CD4-positive, alpha-beta T cell (primary cell): ENCODE results near the gene MAPK13. TPM values are rescaled to one million over a fixed set of nuclear protein-coding genes. Genes with fewer than 3 reads are reported as not detected.

Experiments used
- ATAC-seq: fragments of 200-7000 bp; cut with Tn5 transposase; one replicate; pipeline ENCODE4 v1.10.0; 2022; ENCODE audit warnings: mild to moderate bottlenecking; ENCODE audit not compliant: poor library complexity
- CTCF ChIA-PET: fragments of 350-600 bp; sonication (Branson Sonifier 250); formaldehyde crosslinking; loops from one replicate; lab custom pipeline; 2021; ENCODE audit warnings: antibody characterized with exemption, inconsistent platforms; lab: Charles Lee
- POLR2A ChIA-PET: fragments of 350-600 bp; sonication (Branson Sonifier 250); formaldehyde crosslinking; loops from one replicate; lab custom pipeline; 2021; ENCODE audit warnings: antibody characterized with exemption, inconsistent platforms; lab: Charles Lee
- DNase-seq, 14 experiments: peaks; one replicate each; pipeline ENCODE4 v3.0.0-alpha.2; 2013 to 2020; ENCODE audit warnings: mixed read lengths in 2 of 14
- H3K27ac ChIP-seq, 2 donors: one replicate each; pipeline versions ENCODE4 v1.5.1 to v1.7.0; 2013; ENCODE audit warnings: low read length in 2 of 2, low read depth in 1 of 2, mild to moderate bottlenecking in 1 of 2
- H3K27me3 ChIP-seq, 2 experiments: 1 replicate in 1 of 2; 2 replicates in 1 of 2; pipeline versions ENCODE4 v1.6.1 to v1.7.0; 2013; ENCODE audit warnings: low read length in 2 of 2, control low read depth in 1 of 2, mild to moderate bottlenecking in 1 of 2, moderate library complexity in 1 of 2; ENCODE audit not compliant: insufficient read depth in 2 of 2, control insufficient read depth in 1 of 2
- H3K36me3 ChIP-seq: one replicate; pipeline ENCODE4 v1.6.1; 2013; ENCODE audit warnings: low read length, control low read depth; ENCODE audit not compliant: insufficient read depth
- H3K4me1 ChIP-seq: one replicate; pipeline ENCODE4 v1.6.1; 2013; ENCODE audit warnings: low read length, control low read depth; ENCODE audit not compliant: insufficient read depth
- H3K4me3 ChIP-seq: one replicate; pipeline ENCODE4 v1.5.1; 2013; ENCODE audit warnings: mild to moderate bottlenecking, low read length, moderate library complexity
- H3K9me3 ChIP-seq, 2 experiments: 1 replicate in 1 of 2; 2 replicates in 1 of 2; pipeline versions ENCODE4 v1.6.1 to v1.7.0; 2013; ENCODE audit warnings: low read length in 2 of 2, mild to moderate bottlenecking in 2 of 2, control low read depth in 1 of 2, moderate library complexity in 1 of 2; ENCODE audit not compliant: control insufficient read depth in 1 of 2, insufficient read depth in 1 of 2
- H3K27ac Mint-ChIP-seq: one replicate; pipeline ENCODE4 v1.8.0; 2020; ENCODE audit warnings: mixed read lengths
- H3K27me3 Mint-ChIP-seq: one replicate; pipeline ENCODE4 v1.8.0; 2021; ENCODE audit warnings: mixed read lengths
- H3K36me3 Mint-ChIP-seq: one replicate; pipeline ENCODE4 v1.8.0; 2021; ENCODE audit warnings: low read depth, mixed read lengths
- H3K4me1 Mint-ChIP-seq: one replicate; pipeline ENCODE4 v1.8.0; 2021; ENCODE audit warnings: low read depth, mixed read lengths
- H3K4me3 Mint-ChIP-seq: one replicate; pipeline ENCODE4 v1.8.0; 2020; ENCODE audit warnings: mild to moderate bottlenecking, mixed read lengths
- H3K9me3 Mint-ChIP-seq: one replicate; pipeline ENCODE4 v1.8.0; 2020; ENCODE audit warnings: mixed read lengths
- intact Hi-C, 2 experiments: fragments of 100-400 bp; cut with DNase I in 1 of 2; cut with micrococcal nuclease in 1 of 2; formaldehyde crosslinking; loops; one replicate each; pipeline versions ENCODE4 v1.15.1 to v1.9.0; 2023 to 2025; cut with DNase I, micrococcal nuclease
- total RNA-seq, 174 experiments: library from RNA in 2 of 174; stranded (reverse) in 2 of 174; gene quantifications; one replicate each; pipeline ENCODE4 v1.2.3 and lab custom pipeline; 2021 to 2026
- TF ChIP-seq, protein P1 (sequence below): fragments of 200-600 bp; IDR thresholded peaks from one replicate; pipeline ENCODE4 v1.8.0; 2022; ENCODE audit warnings: antibody characterized with exemption, mild to moderate bottlenecking

Gene MAPK13
- total RNA-seq, 2 experiments from 2014 or later = 58.5 to 63.5 TPM

DNA sequence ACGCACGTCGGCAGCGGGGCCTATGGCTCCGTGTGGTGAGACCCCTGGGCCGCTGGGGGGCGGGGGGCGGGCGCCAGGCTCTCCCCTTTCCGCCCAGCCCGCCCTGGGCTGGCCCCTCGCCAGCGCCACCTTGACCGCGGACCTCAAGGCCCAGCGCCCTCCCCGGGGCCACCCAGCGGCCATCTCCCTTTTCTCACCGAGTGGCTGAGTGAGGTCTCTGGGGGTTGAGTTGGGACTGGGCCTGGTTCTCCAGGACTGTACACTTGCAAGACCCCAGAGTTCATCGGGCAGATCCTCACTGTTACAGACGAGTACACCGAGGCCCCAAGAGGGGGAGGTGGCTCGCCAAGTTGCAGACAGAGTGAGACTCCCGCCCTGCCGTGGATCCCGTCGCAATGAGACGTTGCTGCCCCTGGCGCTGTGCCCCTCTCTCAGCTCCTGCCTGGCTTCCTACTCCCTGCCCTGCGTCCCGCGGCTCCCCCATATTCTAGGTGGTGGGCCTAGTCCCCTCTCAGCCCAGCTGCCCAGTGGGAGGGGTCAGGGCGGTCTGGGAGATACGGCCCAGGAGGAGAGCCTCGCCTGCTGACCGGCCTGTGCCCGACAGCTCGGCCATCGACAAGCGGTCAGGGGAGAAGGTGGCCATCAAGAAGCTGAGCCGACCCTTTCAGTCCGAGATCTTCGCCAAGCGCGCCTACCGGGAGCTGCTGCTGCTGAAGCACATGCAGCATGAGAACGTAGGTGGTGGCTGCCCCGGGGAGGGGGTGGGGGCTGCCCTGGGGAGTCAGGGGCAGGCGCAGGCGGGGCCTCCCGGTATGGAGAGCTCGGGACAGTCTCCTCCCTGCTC lies 576 bp downstream of the MAPK13 start:
- peak overlapping the region; percentile 95 for H3K27ac Mint-ChIP-seq
- H3K4me1 ChIP-seq = peaks cover 59% of the 10 kb centered on the region
- ATAC-seq = peak; percentile 67
- peak overlapping the region; percentile 83 for H3K4me3 ChIP-seq
- peaks cover 32% of the 10 kb centered on the region for H3K36me3 ChIP-seq
- peaks cover 52% of the 10 kb centered on the region for H3K4me1 Mint-ChIP-seq
- H3K9me3 Mint-ChIP-seq = no peaks in the 10 kb centered on the region
- TF ChIP-seq, protein P1, sequence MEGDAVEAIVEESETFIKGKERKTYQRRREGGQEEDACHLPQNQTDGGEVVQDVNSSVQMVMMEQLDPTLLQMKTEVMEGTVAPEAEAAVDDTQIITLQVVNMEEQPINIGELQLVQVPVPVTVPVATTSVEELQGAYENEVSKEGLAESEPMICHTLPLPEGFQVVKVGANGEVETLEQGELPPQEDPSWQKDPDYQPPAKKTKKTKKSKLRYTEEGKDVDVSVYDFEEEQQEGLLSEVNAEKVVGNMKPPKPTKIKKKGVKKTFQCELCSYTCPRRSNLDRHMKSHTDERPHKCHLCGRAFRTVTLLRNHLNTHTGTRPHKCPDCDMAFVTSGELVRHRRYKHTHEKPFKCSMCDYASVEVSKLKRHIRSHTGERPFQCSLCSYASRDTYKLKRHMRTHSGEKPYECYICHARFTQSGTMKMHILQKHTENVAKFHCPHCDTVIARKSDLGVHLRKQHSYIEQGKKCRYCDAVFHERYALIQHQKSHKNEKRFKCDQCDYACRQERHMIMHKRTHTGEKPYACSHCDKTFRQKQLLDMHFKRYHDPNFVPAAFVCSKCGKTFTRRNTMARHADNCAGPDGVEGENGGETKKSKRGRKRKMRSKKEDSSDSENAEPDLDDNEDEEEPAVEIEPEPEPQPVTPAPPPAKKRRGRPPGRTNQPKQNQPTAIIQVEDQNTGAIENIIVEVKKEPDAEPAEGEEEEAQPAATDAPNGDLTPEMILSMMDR = peak; percentile 27
- H3K36me3 Mint-ChIP-seq = peaks cover 41% of the 10 kb centered on the region
- POLR2A ChIA-PET = interaction anchor here (0.8 to 3.9 kb wide), 21 partner anchors 8 to 103 kb away, joined by 3 to 68 read pairs (median 7); partner anchors contain the start of genes BRPF3 and MAPK14
- peak overlapping the region; percentile 93 for H3K4me3 Mint-ChIP-seq
- CTCF ChIA-PET = interaction anchor here (0.6 to 3.7 kb wide), 11 partner anchors 9 to 210 kb away, joined by 3 to 33 read pairs (median 5); partner anchors contain the start of gene MAPK14
- H3K9me3 ChIP-seq = no peaks in the 10 kb centered on the region
- DNase-seq = peak in 12 of 14 experiments; percentile 23 to 74 (median 50)
- H3K27ac ChIP-seq = peak overlapping the region; percentile 82 to 88
- H3K27me3 ChIP-seq = no peaks in the 10 kb centered on the region
- intact Hi-C loops = loop anchor here (1.0 to 5.0 kb wide), 4 partner anchors 10 to 66 kb away; partner anchors contain the start of gene BRPF3 (in 1 of the 2)
- H3K27me3 Mint-ChIP-seq = no peaks in the 10 kb centered on the region

DNA sequence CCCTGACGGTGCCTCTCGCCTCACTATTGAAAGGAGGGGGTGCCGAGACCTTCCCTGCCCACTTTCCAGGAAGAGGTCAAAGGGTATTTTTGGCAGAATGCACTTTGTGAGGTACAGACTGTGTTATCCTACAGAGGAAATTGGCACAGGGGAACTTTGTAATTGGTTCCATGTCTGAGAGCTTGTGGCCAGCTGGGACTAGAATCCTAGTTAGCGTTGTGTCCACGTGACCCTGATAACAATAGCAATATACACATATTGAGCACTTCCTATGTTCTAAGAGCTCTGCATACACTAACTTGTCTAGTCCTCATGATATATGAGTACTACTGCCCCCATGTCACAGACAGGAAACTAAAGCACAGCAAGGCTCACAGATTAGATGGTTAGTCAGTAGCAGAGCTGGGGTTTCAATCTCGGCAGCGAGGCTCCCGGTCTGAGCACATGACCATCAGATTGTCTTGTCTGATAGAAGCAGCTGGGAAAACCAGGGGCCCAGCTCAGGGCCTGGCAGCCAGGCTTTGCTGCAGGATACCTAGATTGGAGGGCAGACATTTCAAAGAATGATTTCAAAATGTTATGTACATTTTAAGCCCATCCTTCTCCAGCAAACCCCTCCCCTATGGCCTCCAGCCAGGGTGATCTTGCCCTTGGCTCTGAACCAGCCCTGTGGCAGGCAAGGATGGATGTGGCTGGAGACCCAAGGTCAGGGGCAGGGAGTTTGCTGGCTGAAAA lies 1.4 kb downstream of the MAPK13 start:
- TF ChIP-seq, protein P1 = peak; percentile 9
- Histone ChIP-seq H3K27ac (peak overlapping the region; percentile 82 to 88), H3K4me1 (peaks cover 51% of the 10 kb centered on the region), H3K27me3 (no peaks in the 10 kb centered on the region), H3K9me3 (no peaks in the 10 kb centered on the region), H3K4me3 (peak overlapping the region; percentile 83), H3K36me3 (peaks cover 40% of the 10 kb centered on the region)
- peak; percentile 73 for ATAC-seq
- peaks cover 44% of the 10 kb centered on the region for H3K4me1 Mint-ChIP-seq
- H3K9me3 Mint-ChIP-seq = no peaks in the 10 kb centered on the region
- intact Hi-C loops = loop anchor here (1.0 to 5.0 kb wide), 4 partner anchors 10 to 65 kb away; partner anchors contain the start of gene BRPF3 (in 1 of the 2)
- DNase-seq = peak in 11 of 14 experiments; percentile 25 to 76 (median 40)
- CTCF ChIA-PET = interaction anchor here (0.6 to 3.7 kb wide), 10 partner anchors 9 to 209 kb away, joined by 3 to 33 read pairs (median 4); partner anchors contain the start of gene MAPK14
- H3K27me3 Mint-ChIP-seq = no peaks in the 10 kb centered on the region
- H3K36me3 Mint-ChIP-seq = peaks cover 46% of the 10 kb centered on the region
- H3K27ac Mint-ChIP-seq = peak overlapping the region; percentile 95
- POLR2A ChIA-PET = interaction anchor here (0.8 to 3.9 kb wide), 21 partner anchors 8 to 103 kb away, joined by 3 to 68 read pairs (median 7); partner anchors contain the start of genes BRPF3 and MAPK14
- peak overlapping the region; percentile 93 for H3K4me3 Mint-ChIP-seq
